CD4-positive, alpha-beta T cell treated with Interleukin-21 for 1 hour (primary cell): ENCODE results near the gene ZEB2.

ENCODE experiments used
- DNase-seq: peaks from one replicate; pipeline ENCODE4 v3.0.0-alpha.2; 2020

The ZEB2 gene

GRCh38 chr2:144412709-144413108, 107.2 kb downstream of the ZEB2 start:
- no peak for DNase-seq

- DNase-seq = no peak
Measured at GRCh38 chr2:144411473-144411872, 108.4 kb downstream of the ZEB2 start.

GRCh38 chr2:144409241-144409640, 110.7 kb downstream of the ZEB2 start:
- no peak for DNase-seq

GRCh38 chr2:144407262-144407661, 112.7 kb downstream of the ZEB2 start:
- DNase-seq = no peak

- DNase-seq = no peak
Measured at GRCh38 chr2:144405982-144406788, 113.7 kb downstream of the ZEB2 start.

- DNase-seq = no peak
Measured at GRCh38 chr2:144405321-144405720, 114.6 kb downstream of the ZEB2 start.

- no peak for DNase-seq
Measured at GRCh38 chr2:144404586-144405314, 115.2 kb downstream of the ZEB2 start.

- no peak for DNase-seq
Measured at GRCh38 chr2:144403933-144404332, 116.0 kb downstream of the ZEB2 start.

GRCh38 chr2:144402251-144402650, 117.7 kb downstream of the ZEB2 start:
- no peak for DNase-seq

GRCh38 chr2:144401036-144401435, 118.9 kb downstream of the ZEB2 start:
- no peak for DNase-seq

GRCh38 chr2:144396318-144396717, 123.6 kb downstream of the ZEB2 start:
- no peak for DNase-seq

- no peak for DNase-seq
Measured at GRCh38 chr2:144390424-144391020, 129.4 kb downstream of the ZEB2 start.

- DNase-seq = no peak
Measured at GRCh38 chr2:144389930-144390311, 130.0 kb downstream of the ZEB2 start.

- DNase-seq = no peak
Measured at GRCh38 chr2:144389151-144389929, 130.6 kb downstream of the ZEB2 start.

- DNase-seq = no peak
Measured at GRCh38 chr2:144385381-144385780, 134.5 kb downstream of the ZEB2 start.

- no peak for DNase-seq
Measured at GRCh38 chr2:144383571-144384100, 136.3 kb downstream of the ZEB2 start.

GRCh38 chr2:144382849-144383248, 137.1 kb downstream of the ZEB2 start:
- peak; percentile 59 for DNase-seq

GRCh38 chr2:144381716-144382115, 138.2 kb downstream of the ZEB2 start:
- no peak for DNase-seq

GRCh38 chr2:144379851-144380311, 140.0 kb downstream of the ZEB2 start:
- no peak for DNase-seq

- no peak for DNase-seq
Measured at GRCh38 chr2:144378551-144378950, 141.4 kb downstream of the ZEB2 start.

- no peak for DNase-seq
Measured at GRCh38 chr2:144377914-144378313, 142.0 kb downstream of the ZEB2 start.

- DNase-seq = no peak
Measured at GRCh38 chr2:144376926-144377325, 143.0 kb downstream of the ZEB2 start.

- no peak for DNase-seq
Measured at GRCh38 chr2:144376460-144376859, 143.5 kb downstream of the ZEB2 start.
